GM21723 (cell line): ENCODE results near the gene SUV39H1.
"Not testable (repeated sequence)": the region's sequence is repeated elsewhere in the genome, so short reads cannot be mapped to it uniquely, and the experiment has no call there.

Experiments
- ATAC-seq: cut with Tn5 transposase; IDR thresholded peaks from one replicate; pipeline ENCODE4 v1.9.1; 2021; ENCODE audit warnings: mild to moderate bottlenecking, moderate library complexity; ENCODE audit not compliant: unreplicated experiment

The SUV39H1 gene, protein sequence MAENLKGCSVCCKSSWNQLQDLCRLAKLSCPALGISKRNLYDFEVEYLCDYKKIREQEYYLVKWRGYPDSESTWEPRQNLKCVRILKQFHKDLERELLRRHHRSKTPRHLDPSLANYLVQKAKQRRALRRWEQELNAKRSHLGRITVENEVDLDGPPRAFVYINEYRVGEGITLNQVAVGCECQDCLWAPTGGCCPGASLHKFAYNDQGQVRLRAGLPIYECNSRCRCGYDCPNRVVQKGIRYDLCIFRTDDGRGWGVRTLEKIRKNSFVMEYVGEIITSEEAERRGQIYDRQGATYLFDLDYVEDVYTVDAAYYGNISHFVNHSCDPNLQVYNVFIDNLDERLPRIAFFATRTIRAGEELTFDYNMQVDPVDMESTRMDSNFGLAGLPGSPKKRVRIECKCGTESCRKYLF

DNA sequence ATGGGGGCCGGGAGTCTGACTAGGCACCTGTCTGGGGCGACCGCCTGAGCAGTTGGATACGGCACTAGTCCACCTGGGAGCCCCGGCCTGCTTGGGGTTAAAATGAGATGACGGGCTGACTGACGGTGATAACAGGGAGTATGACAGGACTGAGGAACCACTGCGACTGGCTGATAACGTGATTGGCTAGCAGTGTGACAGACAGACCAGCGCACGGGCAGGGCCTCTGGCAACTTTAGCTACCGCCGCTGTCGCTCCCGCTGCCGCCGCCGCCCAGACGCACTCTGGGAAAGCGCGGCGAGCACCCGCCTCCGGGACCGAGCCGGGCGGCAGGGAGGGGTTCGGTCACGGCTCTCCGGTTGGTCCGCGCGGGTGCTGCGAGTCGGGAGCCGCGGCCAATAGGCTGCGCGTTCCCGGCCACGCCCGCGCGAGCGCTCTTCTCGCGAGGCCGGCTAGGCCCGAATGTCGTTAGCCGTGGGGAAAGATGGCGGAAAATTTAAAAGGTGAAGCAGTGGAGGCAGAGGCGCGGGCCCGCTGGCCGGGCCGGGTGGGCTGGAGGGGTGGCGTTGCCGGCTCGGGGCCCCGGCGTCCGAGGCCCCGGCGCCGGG is at the start of gene SUV39H1:
Gene SUV39H1, plus strand, starts transcription at position 434 of the 608 bp plus-strand sequence. Its CDS starts 51 bp downstream, at position 485.
- ATAC-seq, result peak; percentile 92

DNA sequence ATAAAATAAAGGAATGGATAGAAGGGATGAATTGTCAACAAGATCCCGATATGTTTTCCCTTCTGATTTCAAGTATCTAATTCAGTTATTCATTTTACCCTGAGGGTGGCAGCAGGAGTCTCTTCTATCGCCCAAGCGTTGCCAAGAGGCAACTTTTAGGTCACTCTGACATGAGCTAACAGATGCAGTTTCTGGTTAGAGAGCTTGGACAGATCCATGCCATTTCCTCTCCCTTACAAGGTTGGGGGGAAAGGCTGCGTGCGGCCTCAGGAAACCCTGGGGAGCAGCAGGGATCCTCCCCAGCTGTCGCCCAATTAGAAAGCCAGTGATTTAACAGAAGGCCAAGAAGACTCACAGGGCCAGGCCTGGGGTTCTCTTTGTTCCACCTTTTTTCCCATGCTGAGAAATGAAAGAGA is 48.2 kb upstream of the SUV39H1 start:
- ATAC-seq, result no peak

DNA sequence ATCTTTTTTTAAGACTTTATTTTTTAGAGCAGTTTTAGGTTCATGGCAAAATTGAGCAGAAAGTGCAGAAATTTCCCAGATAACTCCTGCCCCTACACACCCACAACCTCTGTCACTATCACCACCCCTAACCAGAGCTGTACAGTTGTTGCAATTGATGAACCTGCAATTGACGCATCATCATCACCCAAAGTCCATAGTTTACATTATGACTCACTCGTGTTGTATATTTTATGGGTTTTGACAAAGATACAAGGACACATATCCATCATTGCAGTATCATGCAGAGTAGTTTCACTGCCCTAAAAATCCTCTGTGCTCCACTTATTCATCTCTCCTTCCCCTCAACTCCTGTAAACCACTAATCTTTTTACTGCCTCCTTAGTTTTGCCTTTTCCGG is 47.4 kb upstream of the SUV39H1 start:
- no peak for ATAC-seq

DNA sequence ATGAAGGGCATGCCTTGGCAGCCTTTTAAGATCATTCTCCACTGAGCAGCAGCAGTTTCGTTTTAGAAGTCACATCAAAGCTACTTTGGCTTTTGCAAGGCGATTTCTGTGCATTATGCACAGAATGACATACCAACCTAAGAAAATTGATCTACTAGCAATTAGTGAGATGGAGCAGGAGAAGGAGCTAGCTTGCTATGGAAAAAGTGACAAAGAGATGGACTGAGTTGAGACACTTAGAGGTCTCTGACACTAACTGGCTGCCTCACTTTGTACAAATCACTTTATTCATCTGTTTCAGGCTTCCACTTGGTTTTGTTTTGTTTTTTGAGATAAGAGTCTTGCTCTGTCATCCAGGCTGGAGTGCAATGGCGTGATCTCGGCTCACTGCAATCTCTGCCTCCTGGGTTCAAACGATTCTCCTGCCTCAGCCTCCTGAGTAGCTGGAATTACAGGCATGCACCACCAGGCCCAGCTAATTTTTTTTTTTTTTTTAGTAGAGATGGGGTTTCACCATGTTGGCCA is 44.4 kb upstream of the SUV39H1 start:
- ATAC-seq, result not testable (repeated sequence)

DNA sequence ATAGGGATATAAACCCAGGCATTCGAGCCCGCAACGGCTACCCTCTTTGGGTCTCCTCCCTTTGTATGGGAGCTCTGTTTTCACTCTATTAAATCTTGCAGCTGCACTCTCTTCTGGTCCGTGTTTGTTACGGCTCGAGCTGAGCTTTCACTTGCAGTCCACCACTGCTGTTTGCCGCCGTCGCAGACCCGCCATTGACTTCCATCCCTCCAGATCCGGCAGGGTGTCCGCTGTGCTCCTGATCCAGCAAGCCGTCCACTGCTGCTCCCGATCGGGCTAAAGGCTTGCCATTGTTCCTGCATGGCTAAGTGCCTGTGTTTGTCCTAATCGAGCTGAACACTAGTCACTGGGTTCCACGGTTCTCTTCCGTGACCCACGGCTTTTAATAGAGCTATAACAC is 41.8 kb upstream of the SUV39H1 start:
- not testable (repeated sequence) for ATAC-seq

DNA sequence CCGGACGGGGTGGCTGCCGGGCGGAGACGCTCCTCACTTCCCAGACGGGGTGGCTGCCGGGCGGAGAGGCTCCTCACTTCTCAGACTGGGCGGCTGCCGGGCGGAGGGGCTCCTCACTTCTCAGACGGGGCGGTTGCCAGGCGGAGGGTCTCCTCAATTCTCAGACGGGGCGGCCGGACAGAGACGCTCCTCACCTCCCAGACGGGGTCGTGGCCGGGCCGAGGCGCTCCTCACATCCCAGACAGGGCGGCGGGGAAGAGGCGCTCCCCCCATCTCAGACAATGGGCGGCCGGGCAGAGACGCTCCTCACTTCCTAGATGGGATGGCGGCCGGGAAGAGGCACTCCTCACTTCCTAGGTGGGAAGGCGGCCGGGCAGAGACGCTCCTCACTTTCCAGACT is 36.8 kb upstream of the SUV39H1 start:
- ATAC-seq, result not testable (repeated sequence)

DNA sequence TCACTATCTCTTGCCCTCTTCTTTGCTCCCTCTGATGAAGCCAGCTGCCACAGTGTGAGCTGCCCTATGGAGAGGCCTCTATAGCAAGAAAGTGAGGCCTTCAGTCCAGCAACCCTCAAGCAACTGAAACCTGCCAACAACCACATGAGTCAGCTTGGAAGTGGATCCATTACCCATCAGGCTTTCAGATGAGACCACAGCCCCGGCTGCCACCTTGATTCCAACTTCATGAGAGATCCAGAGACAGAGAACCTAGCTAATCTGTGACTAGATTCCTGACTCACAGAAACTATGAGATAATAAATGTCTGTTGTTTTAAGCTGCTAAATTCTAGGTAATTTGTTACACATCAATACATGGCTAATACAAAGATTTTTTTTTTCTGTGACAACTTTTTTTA is 33.3 kb upstream of the SUV39H1 start:
- ATAC-seq, result no peak

DNA sequence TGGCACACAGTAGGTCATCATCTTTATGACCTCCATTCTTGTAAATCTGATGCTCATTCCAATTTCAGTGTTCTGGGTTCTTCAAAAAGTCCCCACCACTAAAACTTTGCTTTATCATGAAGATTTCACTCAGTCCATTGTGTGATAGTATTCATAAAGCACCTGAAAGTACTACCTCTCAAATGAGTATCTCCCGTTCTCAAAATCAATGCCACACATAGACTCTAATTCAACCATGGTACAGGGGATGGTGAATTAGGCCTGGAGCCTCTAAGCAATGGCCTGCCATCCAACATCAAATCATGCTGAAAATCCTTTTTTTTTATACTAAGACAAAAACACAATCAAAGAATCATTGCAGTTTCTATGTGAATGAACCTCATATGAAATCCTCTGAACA is 32.4 kb upstream of the SUV39H1 start:
- ATAC-seq, result no peak

DNA sequence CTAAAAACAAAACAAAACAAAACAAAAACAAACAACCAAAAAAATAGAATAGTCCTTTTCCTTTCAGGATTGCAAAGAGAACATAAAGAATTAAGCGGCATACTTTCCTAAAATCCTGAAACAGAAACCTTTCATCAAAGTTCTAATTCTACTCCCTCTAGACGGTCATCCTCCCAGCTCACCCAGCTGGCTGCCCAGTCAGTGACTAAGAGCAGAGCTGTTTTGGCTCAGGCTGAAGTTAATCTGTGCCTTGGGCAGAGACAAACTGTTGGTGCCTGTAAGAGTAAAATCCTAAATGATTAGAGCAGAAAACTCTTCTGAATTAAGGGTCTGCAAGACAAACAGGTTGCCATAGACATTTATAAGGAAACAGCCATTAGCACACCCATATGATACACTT is 30.5 kb upstream of the SUV39H1 start:
- ATAC-seq, result no peak

DNA sequence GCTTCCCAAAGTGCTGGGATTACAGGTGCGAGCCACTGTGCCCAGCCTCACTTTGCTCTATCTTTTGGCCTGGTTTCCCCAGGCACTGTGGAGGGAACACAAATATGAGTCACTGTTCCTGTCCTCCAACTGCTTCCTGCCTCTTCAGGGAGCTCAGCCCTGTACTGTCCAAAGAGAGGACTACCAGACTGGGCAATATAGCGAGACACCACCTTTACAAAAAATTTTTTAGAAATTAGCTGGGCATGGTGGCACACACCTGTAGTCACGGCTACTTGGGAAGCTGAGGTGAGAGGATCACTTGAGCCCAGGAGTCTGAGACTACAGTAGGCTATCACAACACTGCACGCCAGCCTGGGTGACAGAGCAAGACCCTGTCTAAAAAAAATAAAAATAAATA is 29.9 kb upstream of the SUV39H1 start:
- ATAC-seq, result no peak

DNA sequence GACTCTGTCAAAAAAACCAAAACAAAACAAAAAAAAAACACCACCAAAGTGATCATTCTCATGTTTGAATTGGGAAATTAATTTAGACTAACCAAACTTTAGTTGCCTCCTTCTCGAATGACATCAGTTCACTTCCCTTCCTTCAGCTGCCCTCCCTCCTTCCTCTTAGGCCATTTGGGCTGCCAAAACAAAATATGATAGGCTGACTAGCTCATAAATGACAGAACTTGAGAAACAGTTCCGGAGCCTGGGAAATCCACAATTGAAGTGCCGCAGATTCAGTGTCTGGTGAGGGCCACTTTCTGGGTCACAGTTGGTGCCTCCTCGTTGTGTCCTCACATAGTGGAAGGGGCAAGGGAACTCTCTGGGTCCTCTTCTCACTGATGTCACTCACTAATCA is 29.0 kb upstream of the SUV39H1 start:
- no peak for ATAC-seq

DNA sequence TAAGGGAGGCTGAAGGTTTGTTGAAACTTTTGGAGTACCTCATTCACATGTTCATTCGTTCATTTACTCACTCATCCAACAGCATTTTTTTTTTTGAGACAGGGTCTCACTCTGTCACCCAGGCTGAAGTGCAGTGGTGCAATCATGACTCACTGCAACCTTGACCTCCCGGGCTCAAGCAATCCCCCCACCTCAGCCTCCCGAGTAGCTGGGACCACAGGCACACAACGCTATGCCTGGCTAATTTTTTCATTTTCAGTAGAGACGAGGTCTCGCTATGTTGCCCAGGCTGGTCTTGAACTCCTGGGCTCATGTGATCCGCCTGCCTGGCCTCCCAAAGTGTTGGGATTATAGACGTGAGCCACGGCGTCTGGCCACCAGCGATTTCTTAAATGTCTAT is 28.3 kb upstream of the SUV39H1 start:
- ATAC-seq, result not testable (repeated sequence)

DNA sequence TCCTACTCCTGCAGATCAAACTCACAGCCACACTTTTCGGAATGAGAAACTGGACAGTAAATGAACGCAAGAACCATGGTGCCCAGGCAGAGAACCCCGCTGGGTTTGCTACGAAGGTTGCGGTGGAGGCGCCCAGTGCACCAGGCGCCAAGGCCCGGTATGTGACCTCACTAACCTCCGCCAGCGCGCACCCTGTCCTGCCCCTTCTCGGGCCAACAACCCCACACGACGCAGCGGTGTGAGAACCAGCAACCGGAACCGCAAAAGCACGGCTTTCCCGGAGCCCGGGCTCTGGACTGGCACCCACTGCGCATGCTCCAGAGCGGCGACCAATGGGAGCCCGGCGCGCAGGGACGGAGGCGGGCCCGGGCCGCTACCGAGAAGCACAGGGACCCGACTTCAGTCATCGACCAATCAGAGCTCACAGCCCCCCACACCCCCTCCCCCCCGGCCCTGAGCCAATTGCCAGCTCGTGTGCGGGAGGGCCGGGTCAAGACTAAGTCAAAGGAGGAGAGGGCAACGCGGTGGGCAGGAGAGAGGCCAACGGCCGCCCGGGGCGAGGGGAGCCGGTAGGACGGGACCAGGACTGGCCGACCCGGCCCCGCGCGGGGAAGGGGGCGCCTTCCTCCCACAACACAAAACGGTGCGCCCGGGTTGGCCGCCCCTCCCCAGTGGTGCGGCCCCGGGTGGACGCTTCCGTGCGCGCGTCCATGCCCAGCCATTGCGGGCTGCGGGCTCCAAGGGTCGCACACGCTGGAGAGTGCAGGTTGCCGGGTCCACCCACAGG is 20.2 kb upstream of the SUV39H1 start:
- peak; percentile 89 for ATAC-seq

DNA sequence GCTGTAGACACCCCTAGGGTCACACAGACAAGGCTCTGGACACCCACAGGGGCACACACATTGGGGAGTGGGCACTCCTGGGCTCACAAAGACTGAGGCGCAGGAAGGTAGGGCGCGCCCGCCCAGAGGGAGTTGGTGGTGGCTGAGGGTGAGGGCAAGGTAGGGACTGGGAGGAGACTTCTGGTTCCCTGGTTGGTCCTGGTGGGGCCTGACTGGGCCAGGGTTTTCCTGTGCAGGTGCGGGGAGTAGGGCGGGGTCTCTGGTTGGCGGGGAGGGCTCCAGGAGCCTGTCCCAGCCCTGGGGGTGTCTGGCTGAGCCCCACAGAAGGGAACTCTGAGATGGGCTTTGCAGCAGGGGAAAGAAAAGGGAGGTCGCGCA is 19.7 kb upstream of the SUV39H1 start:
- peak; percentile 22 for ATAC-seq

DNA sequence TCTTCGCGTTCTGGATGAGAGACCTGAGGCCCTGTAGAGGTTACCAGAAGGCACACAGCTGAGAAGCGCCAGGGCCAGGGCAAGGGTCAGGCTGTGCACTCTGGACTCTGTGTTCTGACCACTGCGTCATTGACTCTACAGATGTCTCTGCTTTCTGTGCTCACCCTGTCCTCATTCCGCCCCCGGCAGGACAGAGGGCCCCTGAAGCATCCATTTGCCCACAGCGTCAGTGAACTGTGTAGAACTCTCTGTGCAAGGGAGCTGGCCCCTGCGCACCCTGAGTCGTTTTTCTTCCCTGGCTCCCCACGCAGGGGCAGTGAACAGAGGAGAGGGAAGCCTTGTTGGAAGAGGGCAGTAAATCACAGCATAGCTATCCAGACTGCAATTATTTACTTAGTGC is 19.0 kb upstream of the SUV39H1 start:
- ATAC-seq, result no peak

DNA sequence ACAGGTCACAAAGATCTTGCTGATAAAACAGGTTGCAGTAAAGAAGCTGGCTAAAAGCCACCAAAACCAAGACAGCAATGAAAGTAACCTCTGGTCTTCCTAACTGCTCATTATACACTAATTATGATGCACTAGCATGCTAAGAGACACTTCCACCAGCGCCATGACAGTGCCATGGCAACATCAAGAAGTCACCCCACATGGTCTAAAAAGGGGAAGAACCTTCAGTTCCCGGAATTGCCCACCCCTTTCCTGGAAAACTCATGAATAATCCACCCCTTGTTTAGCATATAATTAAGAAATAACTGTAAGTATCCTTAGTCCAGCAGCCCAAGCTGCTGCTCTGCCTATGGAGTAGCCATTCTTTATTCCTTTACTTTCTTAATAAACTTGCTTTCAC is 16.1 kb upstream of the SUV39H1 start:
- ATAC-seq, result not testable (repeated sequence)

DNA sequence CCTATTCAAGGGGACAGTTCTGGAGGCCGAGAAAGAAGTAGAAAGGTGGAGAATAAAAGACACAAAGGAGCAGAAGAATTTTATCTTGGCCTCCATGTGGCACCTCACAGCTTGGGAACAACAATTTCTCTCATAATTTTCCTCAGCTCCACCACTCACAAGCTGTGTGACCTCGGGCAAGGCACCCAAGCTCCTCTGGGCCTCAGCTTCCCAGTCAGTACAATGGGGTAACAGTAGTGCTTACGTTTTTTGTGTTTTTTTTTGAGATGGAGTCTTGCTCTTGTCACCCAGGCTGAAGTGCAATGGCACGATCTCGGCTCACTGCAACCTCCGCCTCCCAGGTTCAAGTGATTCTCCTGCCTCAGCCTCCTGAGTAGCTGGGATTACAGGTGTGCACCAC is 15.6 kb upstream of the SUV39H1 start:
- not testable (repeated sequence) for ATAC-seq

DNA sequence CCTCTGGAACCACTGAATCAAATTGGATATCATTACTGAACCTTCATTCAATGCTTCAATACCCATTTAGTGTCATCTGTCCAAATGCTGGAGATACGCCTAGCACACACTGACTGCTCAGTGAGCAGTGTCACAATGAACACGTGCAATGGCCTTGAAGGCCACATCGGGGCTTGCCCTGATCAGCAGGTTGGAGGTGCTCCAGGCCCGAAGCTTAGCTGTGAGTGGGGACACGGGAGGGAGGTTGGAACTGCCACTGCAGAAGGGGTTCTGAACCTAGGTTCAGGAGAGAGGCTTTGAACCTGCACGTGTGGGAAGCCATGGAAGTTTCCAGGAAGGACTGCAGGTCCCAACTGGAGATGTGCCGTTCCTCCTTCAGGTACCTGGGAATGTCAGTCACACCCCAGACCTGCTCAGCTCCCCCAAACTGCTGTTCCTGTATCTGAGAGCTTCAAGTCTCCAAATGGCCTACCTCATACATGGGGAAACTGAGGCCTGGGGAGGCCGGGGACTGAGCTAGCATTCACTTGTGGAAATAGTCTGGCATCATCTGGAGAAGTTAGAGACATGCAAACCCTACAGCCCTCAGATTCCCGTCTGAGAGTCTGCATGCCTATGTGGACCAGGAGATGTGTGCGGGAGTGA is 14.9 kb upstream of the SUV39H1 start:
- ATAC-seq, result no peak

DNA sequence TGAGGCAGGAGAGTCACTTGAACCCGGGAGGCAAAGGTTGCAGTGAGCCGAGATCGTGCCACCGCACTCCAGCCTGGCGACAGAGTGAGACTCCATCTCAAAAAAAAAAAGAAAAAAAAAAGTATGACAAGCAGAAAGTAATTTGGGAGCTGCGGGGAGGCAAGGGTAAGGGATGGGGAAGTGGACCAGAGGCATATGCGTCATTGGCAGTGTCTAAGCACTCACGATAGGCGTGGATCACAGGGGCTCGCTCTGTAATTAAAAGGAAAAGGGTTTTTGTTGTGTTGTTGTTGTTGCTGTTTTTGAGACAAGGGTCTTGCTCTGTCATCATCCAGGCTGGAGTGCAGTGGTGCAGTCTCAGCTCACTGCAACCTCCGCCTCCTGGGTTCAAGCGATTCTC is 13.7 kb upstream of the SUV39H1 start:
- ATAC-seq, result not testable (repeated sequence)

DNA sequence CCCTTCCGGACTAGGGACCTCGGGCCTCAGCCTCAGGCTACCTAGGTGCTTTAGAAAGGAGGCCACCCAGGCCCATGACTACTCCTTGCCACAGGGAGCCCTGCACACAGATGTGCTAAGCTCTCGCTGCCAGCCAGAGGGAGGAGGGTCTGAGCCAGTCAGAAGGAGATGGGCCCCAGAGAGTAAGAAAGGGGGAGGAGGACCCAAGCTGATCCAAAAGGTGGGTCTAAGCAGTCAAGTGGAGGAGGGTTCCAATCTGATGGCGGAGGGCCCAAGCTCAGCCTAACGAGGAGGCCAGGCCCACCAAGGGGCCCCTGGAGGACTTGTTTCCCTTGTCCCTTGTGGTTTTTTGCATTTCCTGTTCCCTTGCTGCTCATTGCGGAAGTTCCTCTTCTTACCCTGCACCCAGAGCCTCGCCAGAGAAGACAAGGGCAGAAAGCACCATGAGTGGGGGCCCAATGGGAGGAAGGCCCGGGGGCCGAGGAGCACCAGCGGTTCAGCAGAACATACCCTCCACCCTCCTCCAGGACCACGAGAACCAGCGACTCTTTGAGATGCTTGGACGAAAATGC is 13.0 kb upstream of the SUV39H1 start, which contains the start of gene WAS:
Gene WAS, plus strand, starts transcription at position 389 of the 572 bp plus-strand sequence. Its CDS starts 55 bp downstream, at position 444.
- peak; percentile 79 for ATAC-seq
